ENCODE measurements around the gene LRRC45. TPM values are rescaled to one million over a fixed set of nuclear protein-coding genes. Genes with fewer than 3 reads are reported as not detected.

Gene LRRC45
- total RNA-seq, 3 donors from 2014 or later (not counting 1 experiment from before 2014, with no cell fraction given): 15.9 to 21.6 (median 16.8) TPM

- Mint-ChIP-seq H3K4me3 (peak within 1 kb of the TSS; percentile 86), H3K27ac (peak within 1 kb of the TSS; percentile 77 to 80), H3K9me3 (no peaks in the 10 kb centered on the region), H3K27me3 (ENCODE audit: low read depth in 2 of 2) (no peaks in the 10 kb centered on the region), H3K36me3 (no peaks in the 10 kb centered on the region), H3K4me1 (peaks cover 4 to 13% of the 10 kb centered on the region in 2 donors)
- TF ChIP-seq CTCF (IDR thresholded peaks at IDR 0.05): no peak
- WGBS (ENCODE audit: insufficient coverage): 10% methylated on average over 88 of the region's 88 CpGs
- Histone ChIP-seq H3K27ac (ENCODE audit: low read length) (peak within 1 kb of the TSS; percentile 91), H3K27me3 (ENCODE audit: control insufficient read depth, insufficient read depth, low read length) (no peaks in the 10 kb centered on the region), H3K36me3 (ENCODE audit: control insufficient read depth, insufficient read depth, low read length) (peaks cover 12% of the 10 kb centered on the region), H3K4me1 (ENCODE audit: control insufficient read depth, insufficient read depth, low read length) (peaks cover 30% of the 10 kb centered on the region), H3K4me3 (ENCODE audit: low read length) (peak within 1 kb of the TSS; percentile 71), H3K9me3 (ENCODE audit: control insufficient read depth, insufficient read depth, low read length) (no peaks in the 10 kb centered on the region)
- peak; percentile 91 to 94 (median 91) for ATAC-seq
- intact Hi-C loops (cut with micrococcal nuclease): no loop called here
- DNase-seq: peak; percentile 74 to 87
Measured at GRCh38 chr17:82065638-82066303, 42.7 kb downstream of the LRRC45 start, which contains the start of gene DUS1L. DUS1L (minus strand) TSS chr17:82065804; CDS start chr17:82065059, 745 bp downstream.

- ATAC-seq (no peak), DNase-seq (no peak)
- Histone ChIP-seq H3K4me3 (ENCODE audit: low read length) (no peak overlapping the region), H3K27ac (ENCODE audit: low read length) (no peak overlapping the region), H3K36me3 (ENCODE audit: control insufficient read depth, insufficient read depth, low read length) (no peaks in the 10 kb centered on the region), H3K27me3 (ENCODE audit: control insufficient read depth, insufficient read depth, low read length) (no peaks in the 10 kb centered on the region), H3K9me3 (ENCODE audit: control insufficient read depth, insufficient read depth, low read length) (no peaks in the 10 kb centered on the region), H3K4me1 (ENCODE audit: control insufficient read depth, insufficient read depth, low read length) (peaks cover 10% of the 10 kb centered on the region)
- intact Hi-C loops (cut with micrococcal nuclease): no loop called here
- H3K9me3 Mint-ChIP-seq: no peaks in the 10 kb centered on the region
- no peaks in the 10 kb centered on the region for H3K36me3 Mint-ChIP-seq
- H3K27me3 Mint-ChIP-seq (ENCODE audit: low read depth in 2 of 2): no peaks in the 10 kb centered on the region
- H3K4me1 Mint-ChIP-seq: peaks cover 4 to 7% of the 10 kb centered on the region in 2 donors
- TF ChIP-seq CTCF (IDR thresholded peaks at IDR 0.05): no peak
- no peak overlapping the region for H3K4me3 Mint-ChIP-seq
- H3K27ac Mint-ChIP-seq: no peak overlapping the region
Measured at GRCh38 chr17:82070611-82071010, 47.5 kb downstream of the LRRC45 start.

- no peaks in the 10 kb centered on the region for H3K9me3 Mint-ChIP-seq
- no peak overlapping the region for H3K27ac ChIP-seq (ENCODE audit: low read length)
- no peak overlapping the region for H3K4me3 ChIP-seq (ENCODE audit: low read length)
- 91% methylated on average over 5 of the region's 6 CpGs for WGBS (ENCODE audit: insufficient coverage)
- TF ChIP-seq CTCF (IDR thresholded peaks at IDR 0.05): no peak
- no peaks in the 10 kb centered on the region for H3K36me3 ChIP-seq (ENCODE audit: control insufficient read depth, insufficient read depth, low read length)
- no peaks in the 10 kb centered on the region for H3K27me3 Mint-ChIP-seq (ENCODE audit: low read depth in 2 of 2)
- H3K4me3 Mint-ChIP-seq: no peak overlapping the region
- intact Hi-C loops (cut with micrococcal nuclease): no loop called here
- H3K27ac Mint-ChIP-seq: no peak overlapping the region
- no peaks in the 10 kb centered on the region for H3K4me1 ChIP-seq (ENCODE audit: control insufficient read depth, insufficient read depth, low read length)
- DNase-seq (no peak), ATAC-seq (no peak)
- no peaks in the 10 kb centered on the region for H3K4me1 Mint-ChIP-seq
- H3K9me3 ChIP-seq (ENCODE audit: control insufficient read depth, insufficient read depth, low read length): no peaks in the 10 kb centered on the region
- no peaks in the 10 kb centered on the region for H3K27me3 ChIP-seq (ENCODE audit: control insufficient read depth, insufficient read depth, low read length)
- H3K36me3 Mint-ChIP-seq: no peaks in the 10 kb centered on the region
Measured at GRCh38 chr17:82072827-82073226, 49.7 kb downstream of the LRRC45 start.

GRCh38 chr17:82073446-82073845 lies 50.3 kb downstream of the LRRC45 start:
- Mint-ChIP-seq H3K9me3 (no peaks in the 10 kb centered on the region), H3K27me3 (ENCODE audit: low read depth in 2 of 2) (no peaks in the 10 kb centered on the region), H3K4me3 (no peak overlapping the region), H3K36me3 (no peaks in the 10 kb centered on the region), H3K27ac (no peak overlapping the region), H3K4me1 (no peaks in the 10 kb centered on the region)
- no peaks in the 10 kb centered on the region for H3K27me3 ChIP-seq (ENCODE audit: control insufficient read depth, insufficient read depth, low read length)
- 93% methylated on average over 7 of the region's 9 CpGs for WGBS (ENCODE audit: insufficient coverage)
- H3K9me3 ChIP-seq (ENCODE audit: control insufficient read depth, insufficient read depth, low read length): no peaks in the 10 kb centered on the region
- H3K27ac ChIP-seq (ENCODE audit: low read length): no peak overlapping the region
- no peak for TF ChIP-seq CTCF (IDR thresholded peaks at IDR 0.05)
- no peaks in the 10 kb centered on the region for H3K36me3 ChIP-seq (ENCODE audit: control insufficient read depth, insufficient read depth, low read length)
- DNase-seq (no peak), ATAC-seq (no peak)
- intact Hi-C loops (cut with micrococcal nuclease): no loop called here
- H3K4me1 ChIP-seq (ENCODE audit: control insufficient read depth, insufficient read depth, low read length): no peaks in the 10 kb centered on the region
- H3K4me3 ChIP-seq (ENCODE audit: low read length): no peak overlapping the region

Measured in natural killer cell (primary cell).